ENCODE measurements around the gene AKAP8.
A peak's percentile ranks its signal among the peaks of the same experiment; 100 is the strongest.
"Not testable (repeated sequence)": the region's sequence is repeated elsewhere in the genome, so short reads cannot be mapped to it uniquely, and the experiment has no call there.

Gene AKAP8

GRCh38 chr19:15418579-15419412, 39.2 kb upstream of the AKAP8 start, which contains the start of gene AKAP8L:
Gene AKAP8L (minus strand): TSS chr19:15418988. CDS start chr19:15418923, 65 bp downstream.
- peaks cover 24 to 39% of the 10 kb centered on the region in 2 donors for H3K4me1 Mint-ChIP-seq
- peak within 1 kb of the TSS; percentile 98 to 99 for H3K4me3 Mint-ChIP-seq
- ATAC-seq (replicated peaks) (peak; percentile 96), DNase-seq (peak; percentile 99)
- H3K9me3 Mint-ChIP-seq = peaks cover 2 to 3% of the 10 kb centered on the region in 2 donors
- no peaks in the 10 kb centered on the region for H3K27me3 Mint-ChIP-seq
- peak within 1 kb of the TSS; percentile 100 for H3K27ac Mint-ChIP-seq
- peaks cover 33 to 42% of the 10 kb centered on the region in 2 donors for H3K36me3 Mint-ChIP-seq

GRCh38 chr19:15418231-15418578, 38.6 kb upstream of the AKAP8 start:
- DNase-seq = no peak
- peaks cover 26 to 39% of the 10 kb centered on the region in 2 donors for H3K4me1 Mint-ChIP-seq
- peak overlapping the region; percentile 100 for H3K27ac Mint-ChIP-seq
- ATAC-seq (replicated peaks) = no peak
- peak overlapping the region; percentile 98 to 99 for H3K4me3 Mint-ChIP-seq
- no peaks in the 10 kb centered on the region for H3K9me3 Mint-ChIP-seq
- no peaks in the 10 kb centered on the region for H3K27me3 Mint-ChIP-seq
- H3K36me3 Mint-ChIP-seq = peaks cover 27 to 36% of the 10 kb centered on the region in 2 donors

- Mint-ChIP-seq H3K4me3 (peak overlapping the region; percentile 98 to 99), H3K27me3 (no peaks in the 10 kb centered on the region), H3K36me3 (peaks cover 22 to 31% of the 10 kb centered on the region in 2 donors), H3K27ac (peak overlapping the region; percentile 100), H3K4me1 (peaks cover 30 to 39% of the 10 kb centered on the region in 2 donors), H3K9me3 (no peaks in the 10 kb centered on the region)
- no peak for DNase-seq
- ATAC-seq (replicated peaks) = no peak
Observed at GRCh38 chr19:15417699-15418098, 38.1 kb upstream of the AKAP8 start.

- Mint-ChIP-seq H3K36me3 (peaks cover 20 to 30% of the 10 kb centered on the region in 2 donors), H3K4me1 (peaks cover 23 to 30% of the 10 kb centered on the region in 2 donors), H3K9me3 (no peaks in the 10 kb centered on the region), H3K4me3 (no peak overlapping the region), H3K27ac (no peak overlapping the region), H3K27me3 (no peaks in the 10 kb centered on the region)
- ATAC-seq (replicated peaks) (no peak), DNase-seq (no peak)
Observed at GRCh38 chr19:15412832-15413231, 33.2 kb upstream of the AKAP8 start.

GRCh38 chr19:15411351-15411750, 31.8 kb upstream of the AKAP8 start:
- ATAC-seq (replicated peaks); DNase-seq; H3K9me3 Mint-ChIP-seq; H3K4me3 Mint-ChIP-seq; H3K27ac Mint-ChIP-seq; H3K27me3 Mint-ChIP-seq: not testable (repeated sequence)
- H3K36me3 Mint-ChIP-seq = peaks cover 17 to 26% of the 10 kb centered on the region in 2 donors
- peaks cover 13 to 20% of the 10 kb centered on the region in 2 donors for H3K4me1 Mint-ChIP-seq

- Mint-ChIP-seq H3K36me3 (peaks cover 26 to 52% of the 10 kb centered on the region in 2 donors), H3K4me1 (peaks cover 22 to 28% of the 10 kb centered on the region in 2 donors), H3K27ac (peak overlapping the region; percentile 52), H3K27me3 (no peaks in the 10 kb centered on the region), H3K9me3 (no peaks in the 10 kb centered on the region), H3K4me3 (peak overlapping the region in 1 of 2 donors; percentile 0)
- ATAC-seq (replicated peaks) (peak; percentile 14 to 29), DNase-seq (no peak)
Observed at GRCh38 chr19:15404780-15405211, 25.2 kb upstream of the AKAP8 start.

GRCh38 chr19:15404097-15404779, 24.7 kb upstream of the AKAP8 start:
- DNase-seq (no peak), ATAC-seq (replicated peaks) (peak; percentile 46 to 54)
- H3K4me1 Mint-ChIP-seq = peaks cover 22 to 28% of the 10 kb centered on the region in 2 donors
- H3K4me3 Mint-ChIP-seq = peak overlapping the region in 1 of 2 donors; percentile 0
- peak overlapping the region; percentile 52 for H3K27ac Mint-ChIP-seq
- peaks cover 30 to 46% of the 10 kb centered on the region in 2 donors for H3K36me3 Mint-ChIP-seq
- H3K9me3 Mint-ChIP-seq = no peaks in the 10 kb centered on the region
- H3K27me3 Mint-ChIP-seq = no peaks in the 10 kb centered on the region

GRCh38 chr19:15403151-15403531, 23.6 kb upstream of the AKAP8 start:
- Mint-ChIP-seq H3K27ac (peak overlapping the region; percentile 25), H3K27me3 (no peaks in the 10 kb centered on the region), H3K9me3 (no peaks in the 10 kb centered on the region), H3K4me3 (no peak overlapping the region), H3K4me1 (peaks cover 22 to 28% of the 10 kb centered on the region in 2 donors), H3K36me3 (peaks cover 28 to 41% of the 10 kb centered on the region in 2 donors)
- DNase-seq = no peak
- no peak for ATAC-seq (replicated peaks)

GRCh38 chr19:15402411-15403150, 23.0 kb upstream of the AKAP8 start:
- ATAC-seq (replicated peaks) = no peak
- Mint-ChIP-seq H3K36me3 (peaks cover 30 to 47% of the 10 kb centered on the region in 2 donors), H3K9me3 (no peaks in the 10 kb centered on the region), H3K4me3 (no peak overlapping the region), H3K27me3 (no peaks in the 10 kb centered on the region), H3K4me1 (peaks cover 22 to 28% of the 10 kb centered on the region in 2 donors), H3K27ac (peak overlapping the region; percentile 25)
- DNase-seq = no peak

GRCh38 chr19:15401397-15401710, 21.8 kb upstream of the AKAP8 start:
- H3K4me3 Mint-ChIP-seq = no peak overlapping the region
- DNase-seq = no peak
- H3K27ac Mint-ChIP-seq = no peak overlapping the region
- H3K27me3 Mint-ChIP-seq = no peaks in the 10 kb centered on the region
- H3K4me1 Mint-ChIP-seq = peaks cover 24 to 28% of the 10 kb centered on the region in 2 donors
- ATAC-seq (replicated peaks) = no peak
- no peaks in the 10 kb centered on the region for H3K9me3 Mint-ChIP-seq
- peaks cover 41 to 59% of the 10 kb centered on the region in 2 donors for H3K36me3 Mint-ChIP-seq

GRCh38 chr19:15400521-15401396, 21.2 kb upstream of the AKAP8 start:
- H3K27me3 Mint-ChIP-seq = no peaks in the 10 kb centered on the region
- no peak overlapping the region for H3K27ac Mint-ChIP-seq
- DNase-seq = no peak
- peaks cover 25 to 27% of the 10 kb centered on the region in 2 donors for H3K4me1 Mint-ChIP-seq
- no peak overlapping the region for H3K4me3 Mint-ChIP-seq
- ATAC-seq (replicated peaks) = no peak
- peaks cover 44 to 60% of the 10 kb centered on the region in 2 donors for H3K36me3 Mint-ChIP-seq
- H3K9me3 Mint-ChIP-seq = no peaks in the 10 kb centered on the region

GRCh38 chr19:15399635-15400034, 20.0 kb upstream of the AKAP8 start:
- no peaks in the 10 kb centered on the region for H3K9me3 Mint-ChIP-seq
- H3K36me3 Mint-ChIP-seq = peaks cover 47 to 58% of the 10 kb centered on the region in 2 donors
- no peak overlapping the region for H3K27ac Mint-ChIP-seq
- DNase-seq (no peak), ATAC-seq (replicated peaks) (no peak)
- H3K4me1 Mint-ChIP-seq = peaks cover 16 to 18% of the 10 kb centered on the region in 2 donors
- H3K4me3 Mint-ChIP-seq = no peak overlapping the region
- no peaks in the 10 kb centered on the region for H3K27me3 Mint-ChIP-seq

- H3K36me3 Mint-ChIP-seq = peaks cover 48 to 58% of the 10 kb centered on the region in 2 donors
- no peak for DNase-seq
Observed at GRCh38 chr19:15399234-15399515, 19.6 kb upstream of the AKAP8 start.

More at GRCh38 chr19:15399234-15399515, 19.6 kb upstream of the AKAP8 start:
- Mint-ChIP-seq H3K9me3 (no peaks in the 10 kb centered on the region), H3K27ac (no peak overlapping the region), H3K4me3 (no peak overlapping the region), H3K4me1 (peaks cover 11 to 14% of the 10 kb centered on the region in 2 donors), H3K27me3 (no peaks in the 10 kb centered on the region)
- no peak for ATAC-seq (replicated peaks)

Data from stimulated activated naive B cell treated with anti-CD40 and anti-IgM and Interleukin-4, amounts not matched to agents 10 μg/mL and 1 μg/mL and 100 μg/mL, for 72 hours (primary cell).